Measurements from ENCODE around the gene SHLD2.
"Not testable (repeated sequence)": the region's sequence is repeated elsewhere in the genome, so short reads cannot be mapped to it uniquely, and the experiment has no call there.

- not testable (repeated sequence) for TF ChIP-seq CTCF (IDR thresholded peaks at IDR 0.05 in 8 of 11, conservative IDR thresholded peaks at IDR 0.05 in 3 of 11); POLR2A (IDR thresholded peaks at IDR 0.05)
Measured at GRCh38 chr10:87177587-87177986, 82.6 kb downstream of the SHLD2 start.
